SK-N-SH treated with all-trans-retinoic acid at 6 μM for 48 hours (cell line): ENCODE results near the gene UBA6.
A peak's percentile ranks its signal among the peaks of the same experiment; 100 is the strongest.

Source experiments
- ATAC-seq: fragments of 200-7000 bp; cut with Tn5 transposase; 3 replicates; pipeline ENCODE4 v1.9.1; 2020; ENCODE audit warnings: mild to moderate bottlenecking, moderate library complexity
- BACH2 ChIP-seq: fragments of 250-450 bp; sonication (Bioruptor Pico); IDR thresholded peaks from 2 replicates; pipeline ENCODE4 v1.9.0; 2021; ENCODE audit warnings: mild to moderate bottlenecking, borderline replicate concordance
- CREB5 ChIP-seq: fragments of 250-450 bp; sonication (Bioruptor Pico); IDR thresholded peaks from 2 replicates; pipeline ENCODE4 v1.5.1; 2020; ENCODE audit warnings: low read depth, mild to moderate bottlenecking, moderate library complexity
- CSDC2 ChIP-seq: fragments of 250-450 bp; sonication (Bioruptor Pico); IDR thresholded peaks from 2 replicates; pipeline ENCODE4 v1.5.0; 2020; ENCODE audit warnings: mild to moderate bottlenecking, moderate library complexity
- CSRNP3 ChIP-seq: fragments of 250-450 bp; sonication (Bioruptor Pico); IDR thresholded peaks from 2 replicates; pipeline ENCODE4 v1.5.1; 2021; ENCODE audit warnings: mild to moderate bottlenecking, moderate library complexity
- GLIS3 ChIP-seq: fragments of 250-450 bp; sonication (Bioruptor Pico); IDR thresholded peaks from 2 replicates; pipeline ENCODE4 v1.5.0; 2020; ENCODE audit warnings: mild to moderate bottlenecking, moderate library complexity
- ISL1 ChIP-seq: fragments of 250-450 bp; sonication (Bioruptor Pico); IDR thresholded peaks from 2 replicates; pipeline ENCODE4 v2.1.2; 2022; ENCODE audit warnings: mild to moderate bottlenecking, moderate library complexity
- OSR1 ChIP-seq: fragments of 250-450 bp; sonication (Bioruptor Pico); IDR thresholded peaks from 2 replicates; pipeline ENCODE4 v1.8.0; 2022; ENCODE audit warnings: moderate library complexity, mild to moderate bottlenecking, inconsistent platforms
- PATZ1 ChIP-seq: fragments of 250-450 bp; sonication (Bioruptor Pico); IDR thresholded peaks from 2 replicates; pipeline ENCODE4 v1.8.0; 2020; ENCODE audit warnings: mild to moderate bottlenecking, moderate library complexity, borderline replicate concordance
- POU6F1 ChIP-seq: fragments of 250-450 bp; sonication (Bioruptor Pico); IDR thresholded peaks from 2 replicates; pipeline ENCODE4 v1.8.0; 2021; ENCODE audit warnings: low read depth, mild to moderate bottlenecking, moderate library complexity, borderline replicate concordance
- RARB ChIP-seq: fragments of 250-450 bp; sonication (Bioruptor Pico); IDR thresholded peaks from 2 replicates; pipeline ENCODE4 v1.8.0; 2021; ENCODE audit warnings: mild to moderate bottlenecking, moderate library complexity
- SNAI2 ChIP-seq: fragments of 250-450 bp; sonication (Bioruptor Pico); IDR thresholded peaks from 2 replicates; pipeline ENCODE4 v1.5.0; 2020; ENCODE audit warnings: mild to moderate bottlenecking, moderate library complexity
- TCF4 ChIP-seq: fragments of 250-450 bp; sonication (Bioruptor Pico); IDR thresholded peaks from 2 replicates; pipeline ENCODE4 v1.8.0; 2021; ENCODE audit warnings: mild to moderate bottlenecking, moderate library complexity, borderline replicate concordance
- TOX ChIP-seq: fragments of 250-450 bp; sonication (Bioruptor Pico); IDR thresholded peaks from 2 replicates; pipeline ENCODE4 v1.8.0; 2021; ENCODE audit warnings: mild to moderate bottlenecking, moderate library complexity, borderline replicate concordance
- TSHZ2 ChIP-seq: fragments of 250-450 bp; sonication (Bioruptor Pico); IDR thresholded peaks from 2 replicates; pipeline ENCODE4 v1.5.0; 2020; ENCODE audit warnings: mild to moderate bottlenecking, moderate library complexity
- ZFP3 ChIP-seq: fragments of 250-450 bp; sonication (Bioruptor Pico); IDR thresholded peaks from 2 replicates; pipeline ENCODE4 v1.5.0; 2020; ENCODE audit warnings: mild to moderate bottlenecking, moderate library complexity
- ZFP30 ChIP-seq: fragments of 450-650 bp; formaldehyde crosslinking; IDR thresholded peaks from 2 replicates; pipeline ENCODE4 v1.5.0; 2022; ENCODE audit warnings: mild to moderate bottlenecking, moderate library complexity
- ZNF565 ChIP-seq: fragments of 450-650 bp; formaldehyde crosslinking; conservative IDR thresholded peaks from 2 replicates; pipeline ENCODE4 v1.5.0; 2020; ENCODE audit warnings: low read depth, mild to moderate bottlenecking, moderate library complexity

The UBA6 gene

GRCh38 chr4:67701517-67701850 lies 529 bp upstream of the UBA6 start:
- ATAC-seq, result no peak; the same call in 2 of the 3 replicates
- TF ChIP-seq OSR1 (CRISPR knock-in tag), result no peak
- TF ChIP-seq CSRNP3 (CRISPR knock-in tag), result no peak
- no peak for TF ChIP-seq TOX (CRISPR knock-in tag)
- no peak for TF ChIP-seq POU6F1 (CRISPR knock-in tag)
- no peak for TF ChIP-seq TSHZ2 (CRISPR knock-in tag)
- no peak for TF ChIP-seq ZFP30 (CRISPR knock-in tag)
- no peak for TF ChIP-seq CREB5 (CRISPR knock-in tag)
- no peak for TF ChIP-seq TCF4 (CRISPR knock-in tag)
- TF ChIP-seq RARB (CRISPR knock-in tag), result no peak
- TF ChIP-seq CSDC2 (CRISPR knock-in tag), result no peak
- no peak for TF ChIP-seq SNAI2 (CRISPR knock-in tag)

GRCh38 chr4:67700116-67700737 lies 728 bp downstream of the UBA6 start:
- TF ChIP-seq POU6F1 (CRISPR knock-in tag) (no peak), ISL1 (CRISPR knock-in tag) (no peak), TOX (CRISPR knock-in tag) (no peak), CSDC2 (CRISPR knock-in tag) (no peak), SNAI2 (CRISPR knock-in tag) (no peak), ZFP30 (CRISPR knock-in tag) (no peak), PATZ1 (no peak), RARB (CRISPR knock-in tag) (no peak), ZNF565 (no peak), TSHZ2 (CRISPR knock-in tag) (no peak), BACH2 (CRISPR knock-in tag) (no peak), GLIS3 (no peak), ZFP3 (CRISPR knock-in tag) (no peak)
- ATAC-seq, result peak; percentile 50
